SU-DHL-6 (cell line): ENCODE measurements around the gene RBMS3.

Source experiments
- H2AFZ ChIP-seq: fragments of 200-600 bp; sonication (generic); 2 replicates; pipeline ENCODE4 v1.6.1; 2014; ENCODE audit warnings: low read depth, mild to moderate bottlenecking, moderate library complexity, mixed read lengths, antibody characterized with exemption, low read length; ENCODE audit not compliant: severe bottlenecking
- H3F3A ChIP-seq: fragments of 200-600 bp; shearing (Covaris generic); 2 replicates; pipeline ENCODE4 v1.6.0; 2016; ENCODE audit warnings: antibody characterized with exemption, mild to moderate bottlenecking; ENCODE audit not compliant: insufficient read depth
- H3K27ac ChIP-seq: fragments of 200-600 bp; sonication (generic); 2 replicates; pipeline ENCODE4 v1.5.1; 2016; ENCODE audit warnings: low read depth, mild to moderate bottlenecking, low read length, moderate library complexity, mixed read lengths
- H3K27me3 ChIP-seq: fragments of 200-600 bp; sonication (generic), shearing (Covaris generic); 2 replicates; pipeline ENCODE4 v1.6.0; 2014; ENCODE audit warnings: mild to moderate bottlenecking, low read length
- H3K36me3 ChIP-seq: fragments of 200-600 bp; sonication (generic); 2 replicates; pipeline ENCODE4 v1.6.1; 2014; ENCODE audit warnings: mild to moderate bottlenecking, low read length, mixed read lengths
- H3K4me2 ChIP-seq: fragments of 300-600, 200-600 bp; shearing (Covaris generic), sonication (generic); 2 replicates; pipeline ENCODE4 v1.6.0; 2014; ENCODE audit warnings: low read length, low read depth, mild to moderate bottlenecking; ENCODE audit not compliant: poor library complexity, severe bottlenecking
- H3K4me3 ChIP-seq: fragments of 200-600 bp; sonication (generic); 2 replicates; pipeline ENCODE4 v1.5.1; 2014; ENCODE audit warnings: antibody characterized with exemption, low read length, mild to moderate bottlenecking, mixed read lengths; ENCODE audit not compliant: insufficient read depth, poor library complexity, severe bottlenecking
- H3K79me2 ChIP-seq: fragments of 200-600 bp; sonication (generic); 2 replicates; pipeline ENCODE4 v1.6.1; 2014; ENCODE audit warnings: mild to moderate bottlenecking, low read length, moderate library complexity; ENCODE audit not compliant: insufficient read depth
- H3K9ac ChIP-seq: fragments of 200-600 bp; sonication (generic); 2 replicates; pipeline ENCODE4 v1.7.0; 2014; ENCODE audit warnings: mild to moderate bottlenecking, low read length
- H3K9me2 ChIP-seq: fragments of 200-600 bp; sonication (generic); replicated peaks from 2 replicates; pipeline ENCODE4 v1.6.1; 2014; ENCODE audit warnings: low read length; ENCODE audit not compliant: insufficient read depth
- H3K9me3 ChIP-seq: fragments of 200-600 bp; sonication (generic); 2 replicates; pipeline ENCODE4 v1.6.1; 2014; ENCODE audit warnings: low read length, mixed read lengths; ENCODE audit not compliant: insufficient read depth
- H4K20me1 ChIP-seq: fragments of 200-600 bp; sonication (generic); 2 replicates; pipeline ENCODE4 v1.6.1; 2014; ENCODE audit warnings: low read depth, mild to moderate bottlenecking, antibody characterized with exemption, low read length, moderate library complexity, mixed read lengths
- CTCF ChIP-seq: fragments of 200-600 bp; sonication (generic); IDR thresholded peaks from one replicate; pipeline ENCODE4 v1.5.1; 2017; ENCODE audit warnings: antibody characterized with exemption, mild to moderate bottlenecking, low read length, moderate library complexity; ENCODE audit not compliant: insufficient read depth, poor library complexity, severe bottlenecking
- EZH2phosphoT487 ChIP-seq: fragments of 200-600 bp; sonication (generic), shearing (Covaris generic); conservative IDR thresholded peaks from 2 replicates; pipeline ENCODE4 v1.6.1; 2018; ENCODE audit warnings: mild to moderate bottlenecking, antibody characterized with exemption, low read length, moderate library complexity, mixed read lengths

The RBMS3 gene

GRCh38 chr3:29644261-29644660 lies 363.4 kb downstream of the RBMS3 start:
- H3K4me3 ChIP-seq, result no peak overlapping the region
- H3K9ac ChIP-seq, result no peak overlapping the region
- H3K79me2 ChIP-seq, result no peaks in the 10 kb centered on the region
- H3F3A ChIP-seq, result no peaks in the 10 kb centered on the region
- no peaks in the 10 kb centered on the region for H3K9me3 ChIP-seq
- no peaks in the 10 kb centered on the region for H4K20me1 ChIP-seq
- no peak overlapping the region for H3K4me2 ChIP-seq
- no peak overlapping the region for H2AFZ ChIP-seq
- no peaks in the 10 kb centered on the region for H3K9me2 ChIP-seq
- no peaks in the 10 kb centered on the region for H3K36me3 ChIP-seq
- H3K27ac ChIP-seq, result no peak overlapping the region
- TF ChIP-seq CTCF, result no peak
- no peak for TF ChIP-seq EZH2phosphoT487
- no peaks in the 10 kb centered on the region for H3K27me3 ChIP-seq

GRCh38 chr3:29644956-29645636 lies 364.2 kb downstream of the RBMS3 start:
- Histone ChIP-seq H3F3A (no peaks in the 10 kb centered on the region), H3K9me3 (no peaks in the 10 kb centered on the region), H3K79me2 (no peaks in the 10 kb centered on the region), H3K9me2 (no peaks in the 10 kb centered on the region), H4K20me1 (no peaks in the 10 kb centered on the region), H2AFZ (no peak overlapping the region), H3K4me2 (no peak overlapping the region), H3K27me3 (no peaks in the 10 kb centered on the region), H3K4me3 (no peak overlapping the region), H3K9ac (no peak overlapping the region), H3K36me3 (no peaks in the 10 kb centered on the region), H3K27ac (no peak overlapping the region)
- TF ChIP-seq CTCF, result no peak
- no peak for TF ChIP-seq EZH2phosphoT487

- Histone ChIP-seq H3K4me2 (no peak overlapping the region), H3K27me3 (no peaks in the 10 kb centered on the region), H3K36me3 (no peaks in the 10 kb centered on the region), H3K4me3 (no peak overlapping the region), H4K20me1 (no peaks in the 10 kb centered on the region), H3K9ac (no peak overlapping the region), H2AFZ (no peak overlapping the region), H3K9me2 (no peaks in the 10 kb centered on the region), H3K27ac (no peak overlapping the region), H3K9me3 (no peaks in the 10 kb centered on the region), H3F3A (no peaks in the 10 kb centered on the region), H3K79me2 (no peaks in the 10 kb centered on the region)
- TF ChIP-seq CTCF (no peak), EZH2phosphoT487 (no peak)
Observed at GRCh38 chr3:29646043-29646442, 365.2 kb downstream of the RBMS3 start.
